ENCODE data around the gene RABL6.

The RABL6 gene

DNA sequence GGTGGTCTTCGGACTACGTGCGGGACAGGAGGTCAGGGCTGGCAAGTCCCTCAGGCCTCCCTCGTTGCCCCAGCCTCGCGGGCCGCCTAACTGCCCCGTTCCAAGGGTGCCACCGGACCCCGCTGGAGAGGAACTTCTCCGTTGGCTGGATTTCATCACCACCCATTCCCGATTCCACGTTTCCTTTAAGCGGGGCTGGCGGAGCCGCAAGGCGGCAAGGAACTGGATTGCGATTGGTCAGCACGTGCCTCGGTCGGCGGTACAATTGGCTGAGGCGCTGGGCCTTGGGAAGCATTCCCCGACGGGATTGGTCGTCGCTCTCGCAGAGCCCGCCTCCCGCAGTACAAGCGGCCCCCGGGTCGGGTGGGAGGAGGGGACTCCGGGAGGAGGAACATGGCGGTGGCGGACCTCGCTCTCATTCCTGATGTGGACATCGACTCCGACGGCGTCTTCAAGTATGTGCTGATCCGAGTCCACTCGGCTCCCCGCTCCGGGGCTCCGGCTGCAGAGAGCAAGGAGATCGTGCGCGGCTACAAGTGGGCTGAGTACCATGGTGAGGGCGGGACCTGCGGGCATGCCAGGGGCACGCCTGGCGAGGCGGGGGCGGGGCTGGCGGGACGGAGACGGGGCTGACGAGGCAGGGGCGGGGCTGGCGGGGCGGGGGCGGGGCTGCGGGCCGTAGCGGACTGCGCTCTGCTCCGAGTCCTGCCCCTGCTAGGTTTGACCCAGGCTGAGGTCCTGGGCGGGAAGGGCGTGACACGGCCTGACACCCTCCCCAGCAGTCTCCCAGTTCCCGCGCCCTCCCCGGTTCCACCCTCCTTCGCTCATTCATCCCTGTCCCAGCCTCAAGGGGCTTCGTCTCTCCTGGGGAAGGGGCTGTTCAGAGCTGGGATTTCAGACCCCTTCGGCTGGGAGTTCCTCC is 41.6 kb downstream of the RABL6 start, which contains the start of gene PHPT1:
TSS of gene PHPT1 (plus strand) at position 372 of the 922 bp plus-strand sequence. CDS start at position 394, 22 bp downstream.
- DNase-seq = peak; percentile 99

- DNase-seq = no peak
These were observed 42.5 kb downstream of the RABL6 start for GRCh38 chr9:136849960-136850865.

GRCh38 chr9:136850866-136851775 is 43.4 kb downstream of the RABL6 start:
- DNase-seq = no peak

DNA sequence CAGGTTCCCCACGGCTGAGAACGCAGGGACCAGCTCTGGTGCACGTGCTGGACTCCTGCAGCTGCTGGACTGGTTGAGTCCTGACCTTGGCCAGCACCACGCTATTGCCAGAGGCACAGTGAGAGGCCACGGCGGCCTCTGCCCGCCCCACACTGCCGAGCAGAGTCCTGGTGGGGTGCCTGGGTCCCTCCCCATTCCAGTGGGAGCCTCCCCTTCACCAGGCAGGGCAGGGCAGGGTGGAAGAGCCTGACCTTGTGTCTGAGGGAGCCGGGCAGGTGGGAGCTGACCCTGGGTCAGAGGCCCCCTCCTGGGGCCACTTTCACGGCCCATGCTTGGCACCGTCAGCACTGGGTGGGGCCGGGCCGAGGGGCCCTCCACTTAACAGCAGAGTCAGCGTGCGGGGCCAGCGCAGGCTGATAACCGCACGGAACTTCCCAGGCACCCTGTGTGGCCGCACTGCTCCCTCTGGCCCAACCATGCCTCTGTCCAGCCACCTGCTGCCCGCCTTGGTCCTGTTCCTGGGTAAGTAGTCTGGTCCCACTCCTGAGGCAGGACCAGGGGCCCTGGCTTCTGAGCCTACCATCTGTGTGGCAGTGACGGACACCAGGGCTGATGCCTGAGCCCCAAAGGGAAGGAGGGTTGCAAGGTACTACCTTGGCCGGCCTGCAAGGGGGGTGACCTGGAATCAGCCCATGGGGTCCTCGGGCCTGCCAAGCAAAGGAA is 44.4 kb downstream of the RABL6 start, which contains the start of gene MAMDC4:
TSS of gene MAMDC4 (plus strand) at position 406 of the 723 bp plus-strand sequence. CDS start at position 477, 71 bp downstream.
- no peak for DNase-seq

DNA sequence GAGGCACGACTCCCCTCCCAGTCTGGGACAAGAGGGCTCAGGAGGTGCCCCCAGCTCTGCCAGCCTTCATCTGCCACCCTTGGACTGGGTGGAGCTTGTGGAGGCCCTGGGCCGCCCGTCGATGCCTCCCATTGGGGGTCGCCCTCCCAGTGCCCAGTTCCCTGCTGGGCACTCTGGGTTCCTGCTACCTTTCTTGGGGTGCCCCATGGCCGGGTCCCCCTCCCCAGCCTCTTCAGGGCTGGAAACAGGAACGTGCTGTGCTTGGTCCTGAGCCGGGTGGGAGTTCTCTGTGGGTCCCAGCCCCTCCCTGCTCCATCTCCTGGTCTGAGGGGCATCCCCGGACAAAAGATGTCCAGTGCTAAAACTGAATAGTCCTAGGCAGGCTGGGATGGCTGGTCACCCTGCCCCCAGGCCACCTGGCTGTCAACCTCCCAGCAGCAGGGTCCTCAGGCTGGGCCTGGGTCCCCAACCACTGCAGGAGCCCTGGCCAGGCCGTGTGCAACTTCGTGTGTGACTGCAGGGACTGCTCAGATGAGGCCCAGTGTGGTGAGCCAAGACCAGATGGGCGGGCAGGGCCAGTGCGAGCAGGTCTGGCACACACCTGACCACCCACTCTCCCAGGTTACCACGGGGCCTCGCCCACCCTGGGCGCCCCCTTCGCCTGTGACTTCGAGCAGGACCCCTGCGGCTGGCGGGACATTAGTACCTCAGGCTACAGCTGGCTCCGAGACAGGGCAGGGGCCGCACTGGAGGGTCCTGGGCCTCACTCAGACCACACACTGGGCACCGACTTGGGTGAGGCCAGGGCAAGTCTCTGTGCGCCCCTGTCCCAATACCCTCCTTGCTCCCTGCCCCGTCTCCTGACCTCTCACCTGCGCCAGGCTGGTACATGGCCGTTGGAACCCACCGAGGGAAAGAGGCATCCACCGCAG is 45.2 kb downstream of the RABL6 start:
- no peak for DNase-seq

DNA sequence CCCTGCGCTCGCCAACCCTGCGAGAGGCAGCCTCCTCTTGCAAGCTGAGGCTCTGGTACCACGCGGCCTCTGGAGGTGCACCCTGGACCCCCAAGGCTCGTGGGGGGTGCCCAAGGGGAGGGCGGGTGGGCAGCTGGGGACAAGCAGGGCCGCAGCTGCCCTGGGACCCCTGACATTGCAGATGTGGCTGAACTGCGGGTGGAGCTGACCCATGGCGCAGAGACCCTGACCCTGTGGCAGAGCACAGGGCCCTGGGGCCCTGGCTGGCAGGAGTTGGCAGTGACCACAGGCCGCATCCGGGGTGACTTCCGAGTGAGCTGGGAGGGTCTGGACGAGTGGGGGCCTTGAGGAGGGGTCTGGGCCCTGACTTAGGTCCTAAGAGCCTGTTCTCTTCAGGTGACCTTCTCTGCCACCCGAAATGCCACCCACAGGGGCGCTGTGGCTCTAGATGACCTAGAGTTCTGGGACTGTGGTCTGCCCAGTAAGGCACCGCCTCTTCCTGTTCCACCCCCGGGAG is 45.9 kb downstream of the RABL6 start:
- DNase-seq = no peak

GRCh38 chr9:136854113-136854841 is 46.5 kb downstream of the RABL6 start:
- no peak for DNase-seq

DNA sequence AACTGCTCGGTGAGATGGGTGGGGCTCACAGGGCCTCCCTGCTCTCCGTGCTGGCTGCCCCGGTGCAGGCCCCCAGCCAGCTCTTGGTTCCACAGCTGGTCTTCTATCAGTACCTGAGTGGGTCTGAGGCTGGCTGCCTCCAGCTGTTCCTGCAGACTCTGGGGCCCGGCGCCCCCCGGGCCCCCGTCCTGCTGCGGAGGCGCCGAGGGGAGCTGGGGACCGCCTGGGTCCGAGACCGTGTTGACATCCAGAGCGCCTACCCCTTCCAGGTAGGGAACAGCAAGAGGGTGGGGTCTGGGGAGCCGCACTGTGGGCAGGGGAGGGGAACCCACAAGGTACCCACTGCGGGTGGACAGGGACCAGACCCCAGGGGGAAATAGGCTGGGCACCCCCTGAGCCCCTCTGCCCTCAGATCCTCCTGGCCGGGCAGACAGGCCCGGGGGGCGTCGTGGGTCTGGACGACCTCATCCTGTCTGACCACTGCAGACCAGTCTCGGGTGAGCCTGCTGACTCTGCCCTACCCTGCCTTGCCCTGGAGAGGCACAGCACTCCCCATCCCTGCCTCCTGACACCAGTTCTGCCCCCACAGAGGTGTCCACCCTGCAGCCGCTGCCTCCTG is 47.2 kb downstream of the RABL6 start:
- no peak for DNase-seq

- no peak for DNase-seq
These were observed 47.8 kb downstream of the RABL6 start for GRCh38 chr9:136855461-136856078.

DNA sequence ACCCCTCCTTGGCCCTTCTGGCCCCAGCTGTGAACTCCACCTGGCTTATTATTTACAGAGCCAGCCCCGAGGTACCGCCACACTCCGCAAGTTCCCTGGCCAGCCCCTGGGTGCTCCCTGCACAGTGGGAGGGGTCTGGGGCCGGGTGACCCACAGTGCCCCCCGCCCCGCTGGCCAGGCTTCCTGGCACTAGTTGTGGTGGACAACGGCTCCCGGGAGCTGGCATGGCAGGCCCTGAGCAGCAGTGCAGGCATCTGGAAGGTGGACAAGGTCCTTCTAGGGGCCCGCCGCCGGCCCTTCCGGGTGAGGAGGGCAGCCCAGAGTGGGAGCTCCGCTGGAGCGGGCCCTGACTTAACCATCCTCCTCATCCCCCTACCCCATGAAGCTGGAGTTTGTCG is 48.3 kb downstream of the RABL6 start:
- DNase-seq = no peak

- no peak for DNase-seq
These were observed 48.9 kb downstream of the RABL6 start for GRCh38 chr9:136856541-136857141.

- DNase-seq = no peak
These were observed 49.4 kb downstream of the RABL6 start for GRCh38 chr9:136857166-136857565.

- DNase-seq = no peak
These were observed 50.0 kb downstream of the RABL6 start for GRCh38 chr9:136857581-136858412.

DNA sequence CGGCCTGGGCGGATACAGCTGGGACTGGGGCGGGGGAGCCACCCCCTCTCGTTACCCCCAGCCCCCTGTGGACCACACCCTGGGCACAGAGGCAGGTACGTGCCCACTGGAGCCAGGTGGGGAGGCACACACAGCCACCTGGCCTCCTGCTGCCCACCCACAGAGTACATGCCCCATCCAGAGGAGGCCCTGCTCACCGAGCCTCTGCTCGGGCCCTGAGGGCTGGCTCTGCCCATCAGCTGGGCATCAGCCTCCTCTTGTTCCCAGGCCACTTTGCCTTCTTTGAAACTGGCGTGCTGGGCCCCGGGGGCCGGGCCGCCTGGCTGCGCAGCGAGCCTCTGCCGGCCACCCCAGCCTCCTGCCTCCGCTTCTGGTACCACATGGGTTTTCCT is 50.7 kb downstream of the RABL6 start:
- DNase-seq = no peak

DNA sequence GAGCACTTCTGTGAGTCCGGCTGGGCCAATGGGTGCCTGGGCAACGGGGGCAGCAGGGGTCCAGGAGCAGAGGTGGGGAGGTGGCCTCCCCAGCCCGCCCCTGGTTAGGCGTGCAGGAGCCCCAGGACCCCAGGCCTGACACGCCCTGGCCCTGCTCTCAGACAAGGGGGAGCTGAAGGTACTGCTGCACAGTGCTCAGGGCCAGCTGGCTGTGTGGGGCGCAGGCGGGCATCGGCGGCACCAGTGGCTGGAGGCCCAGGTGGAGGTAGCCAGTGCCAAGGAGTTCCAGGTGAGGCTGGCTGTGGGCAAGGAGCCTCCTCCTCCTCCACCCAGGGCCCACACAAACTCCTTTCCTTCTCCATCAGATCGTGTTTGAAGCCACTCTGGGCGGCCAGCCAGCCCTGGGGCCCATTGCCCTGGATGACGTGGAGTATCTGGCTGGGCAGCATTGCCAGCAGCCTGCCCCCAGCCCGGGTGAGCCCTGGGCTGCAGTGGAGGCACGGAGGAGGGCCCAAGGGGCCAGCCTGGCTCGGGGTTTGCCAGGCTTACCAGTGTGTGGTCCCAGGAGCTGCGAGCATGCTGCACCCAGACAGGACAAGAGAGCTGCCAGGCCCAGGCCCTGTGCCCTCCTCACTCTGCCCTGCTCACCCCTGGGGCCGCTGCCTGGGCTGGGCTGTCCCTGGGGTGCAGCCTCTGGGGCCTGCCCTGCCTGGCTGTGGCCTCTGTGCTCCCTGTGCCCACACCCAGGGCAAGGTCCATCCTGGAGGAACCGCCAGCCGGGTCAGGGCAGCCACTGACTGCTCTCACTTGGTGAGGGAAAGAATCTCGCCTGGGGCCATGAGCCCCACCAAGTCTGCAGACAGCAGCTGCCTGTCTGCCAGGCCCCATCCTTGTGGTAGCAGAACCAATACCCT is 51.4 kb downstream of the RABL6 start:
- DNase-seq = no peak

DNA sequence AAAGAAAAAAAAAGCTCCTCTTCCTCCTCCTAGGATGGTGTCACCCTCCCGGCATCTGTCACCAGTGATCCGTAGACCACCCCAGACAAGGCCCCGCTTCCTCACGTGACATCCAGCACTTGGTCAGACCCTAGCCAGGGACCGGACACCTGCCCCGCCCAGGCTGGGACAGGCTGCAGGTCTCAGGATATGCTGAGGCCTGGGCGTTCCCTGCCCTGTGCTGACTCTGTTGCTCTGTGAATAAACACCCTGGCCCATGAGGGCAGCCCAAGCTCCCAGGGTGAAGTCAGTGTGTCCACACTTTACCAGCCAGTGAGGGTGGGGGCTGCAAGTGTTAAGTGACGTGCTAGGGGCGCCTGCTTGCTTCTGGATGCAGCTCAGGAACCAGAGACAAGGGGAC is 52.8 kb downstream of the RABL6 start:
- no peak for DNase-seq

Data from activated CD4-positive, alpha-beta T cell treated with anti-CD3 and anti-CD28 coated beads, Interleukin-2, Interleukin-6, amounts not matched to agents 100 ng/mL and 50 ng/mL, durations not matched to agents 16 hours and 8 hours (primary cell).